Right lobe of liver (tissue), 4 donors: ENCODE measurements around the gene NIPBL.

ENCODE experiments used
- CTCF ChIP-seq, 4 donors: fragments of 200-600 bp in 3 of 4; fragments of 450-650 bp in 1 of 4; IDR thresholded peaks; one replicate each; pipeline versions ENCODE4 v1.5.1 to v1.8.0; 2016 to 2022; ENCODE audit warnings: antibody characterized with exemption in 4 of 4, mild to moderate bottlenecking in 2 of 4
- POLR2A ChIP-seq: fragments of 450-650 bp; IDR thresholded peaks from one replicate; pipeline ENCODE4 v1.6.1; 2017; ENCODE audit warnings: antibody characterized with exemption, mild to moderate bottlenecking
- donor health status: DM: no; HTN: no; CAD: no.
- donor health status: DM: no; HTN: no; CAD: no.
- donor health status: DM: no; HTN: yes; CAD: no.

GRCh38 chr5:36897616-36898015 is 21.0 kb downstream of the NIPBL start:
- TF ChIP-seq POLR2A (no peak), CTCF (IDR thresholded peaks at IDR 0.05) (no peak)
